ENCODE measurements around the gene SYNM. TPM values are rescaled to one million over a fixed set of nuclear protein-coding genes. Genes with fewer than 3 reads are reported as not detected.

Gene SYNM
- total RNA-seq, 2 experiments from 2014 or later: 0.11 TPM

GRCh38 chr15:99165020-99165790 lies 60.3 kb downstream of the SYNM start:
- no peak overlapping the region for H3K4me3 Mint-ChIP-seq
- H3K4me3 ChIP-seq (ENCODE audit: low read length): no peak overlapping the region
- ChIA-PET CTCF (no interaction called here), POLR2A (no interaction called here)
- H3K4me1 ChIP-seq (ENCODE audit: insufficient read depth, low read length): no peaks in the 10 kb centered on the region
- no peak for TF ChIP-seq CTCF (IDR thresholded peaks at IDR 0.05)
- no peak for DNase-seq
- peaks cover 14% of the 10 kb centered on the region for H3K4me1 Mint-ChIP-seq (ENCODE audit: low read depth)
- ATAC-seq (ENCODE audit: poor library complexity): no peak
- no peaks in the 10 kb centered on the region for H3K36me3 Mint-ChIP-seq (ENCODE audit: low read depth)
- no peaks in the 10 kb centered on the region for H3K27me3 ChIP-seq (ENCODE audit: control insufficient read depth in 1 of 2, insufficient read depth in 2 of 2, low read length in 2 of 2)
- H3K36me3 ChIP-seq (ENCODE audit: insufficient read depth, low read length): no peaks in the 10 kb centered on the region
- no peaks in the 10 kb centered on the region for H3K9me3 Mint-ChIP-seq
- no peak overlapping the region for H3K27ac Mint-ChIP-seq
- intact Hi-C loops (cut with DNase I, micrococcal nuclease): no loop called here
- H3K27ac ChIP-seq (ENCODE audit: low read depth in 1 of 2, low read length in 2 of 2): no peak overlapping the region
- H3K27me3 Mint-ChIP-seq: no peaks in the 10 kb centered on the region
- no peaks in the 10 kb centered on the region for H3K9me3 ChIP-seq (ENCODE audit: control insufficient read depth in 1 of 2, insufficient read depth in 1 of 2, low read length in 2 of 2)

- Mint-ChIP-seq H3K36me3 (ENCODE audit: low read depth) (no peaks in the 10 kb centered on the region), H3K27ac (no peak overlapping the region), H3K4me1 (ENCODE audit: low read depth) (peaks cover 14% of the 10 kb centered on the region), H3K27me3 (no peaks in the 10 kb centered on the region), H3K4me3 (no peak overlapping the region), H3K9me3 (no peaks in the 10 kb centered on the region)
- TF ChIP-seq CTCF (IDR thresholded peaks at IDR 0.05): no peak
- ChIA-PET POLR2A (no interaction called here), CTCF (no interaction called here)
- no peaks in the 10 kb centered on the region for H3K27me3 ChIP-seq (ENCODE audit: control insufficient read depth in 1 of 2, insufficient read depth in 2 of 2, low read length in 2 of 2)
- DNase-seq (no peak), ATAC-seq (ENCODE audit: poor library complexity) (no peak)
- no peak overlapping the region for H3K4me3 ChIP-seq (ENCODE audit: low read length)
- no peaks in the 10 kb centered on the region for H3K9me3 ChIP-seq (ENCODE audit: control insufficient read depth in 1 of 2, insufficient read depth in 1 of 2, low read length in 2 of 2)
- no peak overlapping the region for H3K27ac ChIP-seq (ENCODE audit: low read depth in 1 of 2, low read length in 2 of 2)
- intact Hi-C loops (cut with DNase I, micrococcal nuclease): no loop called here
- H3K4me1 ChIP-seq (ENCODE audit: insufficient read depth, low read length): no peaks in the 10 kb centered on the region
- H3K36me3 ChIP-seq (ENCODE audit: insufficient read depth, low read length): no peaks in the 10 kb centered on the region
These were observed 61.2 kb downstream of the SYNM start for GRCh38 chr15:99165956-99166689.

- DNase-seq (no peak), ATAC-seq (ENCODE audit: poor library complexity) (no peak)
- no peaks in the 10 kb centered on the region for H3K4me1 ChIP-seq (ENCODE audit: insufficient read depth, low read length)
- H3K27ac ChIP-seq (ENCODE audit: low read depth in 1 of 2, low read length in 2 of 2): no peak overlapping the region
- no peak for TF ChIP-seq CTCF (IDR thresholded peaks at IDR 0.05)
- CTCF ChIA-PET: no interaction called here
- H3K4me1 Mint-ChIP-seq (ENCODE audit: low read depth): peaks cover 14% of the 10 kb centered on the region
- no peaks in the 10 kb centered on the region for H3K9me3 Mint-ChIP-seq
- no peak overlapping the region for H3K4me3 Mint-ChIP-seq
- no peaks in the 10 kb centered on the region for H3K36me3 ChIP-seq (ENCODE audit: insufficient read depth, low read length)
- POLR2A ChIA-PET: no interaction called here
- intact Hi-C loops (cut with DNase I, micrococcal nuclease): no loop called here
- H3K27me3 Mint-ChIP-seq: no peaks in the 10 kb centered on the region
- no peaks in the 10 kb centered on the region for H3K36me3 Mint-ChIP-seq (ENCODE audit: low read depth)
- no peak overlapping the region for H3K4me3 ChIP-seq (ENCODE audit: low read length)
- H3K27me3 ChIP-seq (ENCODE audit: control insufficient read depth in 1 of 2, insufficient read depth in 2 of 2, low read length in 2 of 2): no peaks in the 10 kb centered on the region
- H3K9me3 ChIP-seq (ENCODE audit: control insufficient read depth in 1 of 2, insufficient read depth in 1 of 2, low read length in 2 of 2): no peaks in the 10 kb centered on the region
- no peak overlapping the region for H3K27ac Mint-ChIP-seq
These were observed 62.3 kb downstream of the SYNM start for GRCh38 chr15:99167201-99167600.
